Immature natural killer cell (primary cell): Measurements from ENCODE around the gene PPP2R3B. TPM values are rescaled to one million over a fixed set of nuclear protein-coding genes. Genes with fewer than 3 reads are reported as not detected.

Source experiments
- DNase-seq, 3 donors: peaks; one replicate each; pipeline ENCODE4 v3.0.0; 2022; ENCODE audit warnings: mixed read lengths in 1 of 3
- H3K27ac Mint-ChIP-seq, 6 donors: one replicate each; pipeline ENCODE4 v1.8.0; 2020; ENCODE audit warnings: mixed read lengths in 6 of 6, mild to moderate bottlenecking in 5 of 6, inconsistent platforms in 4 of 6, moderate library complexity in 3 of 6
- H3K27me3 Mint-ChIP-seq, 3 donors: one replicate each; pipeline ENCODE4 v1.8.0; 2020 to 2021; ENCODE audit warnings: low read depth in 3 of 3, mild to moderate bottlenecking in 3 of 3, mixed read lengths in 3 of 3, moderate library complexity in 3 of 3, inconsistent platforms in 1 of 3
- H3K36me3 Mint-ChIP-seq, 3 donors: one replicate each; pipeline ENCODE4 v1.8.0; 2020; ENCODE audit warnings: mixed read lengths in 3 of 3, inconsistent platforms in 2 of 3, mild to moderate bottlenecking in 2 of 3
- H3K4me1 Mint-ChIP-seq, 2 donors: one replicate each; pipeline ENCODE4 v1.8.0; 2020; ENCODE audit warnings: inconsistent platforms in 2 of 2, mild to moderate bottlenecking in 2 of 2, mixed read lengths in 2 of 2, moderate library complexity in 1 of 2
- H3K4me3 Mint-ChIP-seq, 5 donors: one replicate each; pipeline ENCODE4 v1.8.0; 2020; ENCODE audit warnings: mild to moderate bottlenecking in 5 of 5, mixed read lengths in 5 of 5, inconsistent platforms in 3 of 5, moderate library complexity in 3 of 5
- H3K9me3 Mint-ChIP-seq, 6 donors: one replicate each; pipeline ENCODE4 v1.8.0; 2020; ENCODE audit warnings: mild to moderate bottlenecking in 6 of 6, mixed read lengths in 6 of 6, inconsistent platforms in 4 of 6, moderate library complexity in 3 of 6
- polyA plus RNA-seq, 3 donors: library from polyadenylated mRNA; unstranded; fragments of 300-500 nt; fragmentation: Illumina TruSeq; gene quantifications; one replicate each; pipeline ENCODE4 v1.2.3, GENCODE V29; 2021

PPP2R3B gene
- polyA plus RNA-seq, 3 donors from 2014 or later, result 2.8 to 5.1 (median 4.2) TPM

- H3K4me3 Mint-ChIP-seq, result peak overlapping the region in 3 of 5 donors; percentile 35 to 93 (median 38)
- peaks cover 0 to 3% (median 0%) of the 10 kb centered on the region in 3 donors for H3K36me3 Mint-ChIP-seq
- peaks cover 16 to 31% of the 10 kb centered on the region in 2 donors for H3K4me1 Mint-ChIP-seq
- H3K27ac Mint-ChIP-seq, result peak overlapping the region in 2 of 6 donors; percentile 61 to 79
- no peak for DNase-seq
- peaks cover 0 to 2% (median 2%) of the 10 kb centered on the region in 3 donors for H3K27me3 Mint-ChIP-seq
- H3K9me3 Mint-ChIP-seq, result no peaks in the 10 kb centered on the region
These were observed 101.5 kb downstream of the PPP2R3B start for GRCh38 chrX:285076-285677.

Other genes with a start within 250 kb of the PPP2R3B start
- gene PLCXD1, start 105.5 kb downstream of the PPP2R3B start, polyA plus RNA-seq, result 1 to 10 TPM; 1.2 to 7.5 (median 2.8) TPM
- gene GTPBP6, start 68.1 kb downstream of the PPP2R3B start, polyA plus RNA-seq, result 10 to 100 TPM; 37.2 to 44.1 (median 41.4) TPM
- not detected for gene SHOX, start 243.9 kb upstream of the PPP2R3B start, polyA plus RNA-seq